Right ventricle myocardium superior (tissue), 1 donor: Measurements from ENCODE around the gene NKAIN2. TPM values are rescaled to one million over a fixed set of nuclear protein-coding genes. Genes with fewer than 3 reads are reported as not detected.
A peak's percentile ranks its signal among the peaks of the same experiment; 100 is the strongest.
"Not testable (repeated sequence)": the region's sequence is repeated elsewhere in the genome, so short reads cannot be mapped to it uniquely, and the experiment has no call there.

Source experiments
- ATAC-seq: fragments of 200-7000 bp; cut with Tn5 transposase; one replicate; pipeline ENCODE4 v1.9.1; 2020; ENCODE audit warnings: mild to moderate bottlenecking; ENCODE audit not compliant: poor library complexity
- DNase-seq: peaks from one replicate; pipeline ENCODE4 v3.0.0-alpha.2; 2020
- intact Hi-C: fragments of 100-400 bp; cut with DNase I; formaldehyde crosslinking; loops from one replicate; pipeline ENCODE4 v1.11.2; 2022
- total RNA-seq: library from RNA; stranded (reverse); fragmentation: NEBNext Ultra II Directional; extraction: Animal tissue kit (Norgen Biotek cat#: 25700); gene quantifications from one replicate; pipeline ENCODE4 v1.2.1, GENCODE V29; 2021
- donor health status: DM: no; HTN: yes; CAD: no; lungs with severe emphysema.

Gene NKAIN2
- total RNA-seq, 1 donor from 2014 or later = 0.22 TPM

DNA sequence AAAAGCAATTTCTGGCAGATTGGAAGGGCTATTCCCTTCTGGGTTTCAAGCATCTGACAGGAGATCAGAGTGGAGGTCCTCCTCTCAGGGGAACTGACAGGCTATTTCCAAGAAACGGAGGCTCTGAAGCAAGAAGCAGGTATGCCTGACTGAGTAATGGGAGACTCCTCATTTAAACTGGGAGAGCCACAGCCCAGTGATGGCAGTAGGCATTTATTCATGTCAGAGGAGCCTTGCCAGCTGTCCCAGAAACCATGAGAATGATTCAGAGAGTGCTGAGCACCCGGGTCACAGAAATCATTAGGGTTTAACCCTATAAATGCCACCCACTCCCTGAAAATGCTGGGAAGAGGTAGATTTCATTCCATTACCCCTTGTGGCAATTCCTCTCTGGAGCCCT is 911.1 kb downstream of the NKAIN2 start:
- ATAC-seq (no peak), DNase-seq (no peak)
- intact Hi-C loops = no loop called here

DNA sequence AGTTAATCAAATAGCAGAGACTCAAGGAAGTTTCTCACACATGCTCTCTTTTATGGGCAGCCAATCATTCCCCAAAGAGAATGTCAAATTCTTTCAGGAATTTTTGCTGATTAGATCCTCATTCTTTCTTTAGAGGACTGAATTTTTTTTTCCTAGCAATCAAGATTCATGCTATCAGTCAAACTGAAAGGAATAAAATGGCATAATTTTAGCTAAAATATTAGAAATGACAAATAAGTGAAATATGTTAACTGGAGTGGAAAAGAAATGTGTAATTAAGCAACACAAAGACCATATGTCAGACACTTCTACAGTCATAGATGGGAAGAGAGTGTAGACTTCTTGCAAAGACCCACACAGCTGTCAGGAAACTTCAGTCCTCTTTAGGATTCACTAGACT is 916.2 kb downstream of the NKAIN2 start:
- ATAC-seq (no peak), DNase-seq (no peak)
- intact Hi-C loops = no loop called here

GRCh38 chr6:124721331-124721730 is 917.7 kb downstream of the NKAIN2 start:
- no peak for ATAC-seq
- no peak for DNase-seq
- intact Hi-C loops = no loop called here

DNA sequence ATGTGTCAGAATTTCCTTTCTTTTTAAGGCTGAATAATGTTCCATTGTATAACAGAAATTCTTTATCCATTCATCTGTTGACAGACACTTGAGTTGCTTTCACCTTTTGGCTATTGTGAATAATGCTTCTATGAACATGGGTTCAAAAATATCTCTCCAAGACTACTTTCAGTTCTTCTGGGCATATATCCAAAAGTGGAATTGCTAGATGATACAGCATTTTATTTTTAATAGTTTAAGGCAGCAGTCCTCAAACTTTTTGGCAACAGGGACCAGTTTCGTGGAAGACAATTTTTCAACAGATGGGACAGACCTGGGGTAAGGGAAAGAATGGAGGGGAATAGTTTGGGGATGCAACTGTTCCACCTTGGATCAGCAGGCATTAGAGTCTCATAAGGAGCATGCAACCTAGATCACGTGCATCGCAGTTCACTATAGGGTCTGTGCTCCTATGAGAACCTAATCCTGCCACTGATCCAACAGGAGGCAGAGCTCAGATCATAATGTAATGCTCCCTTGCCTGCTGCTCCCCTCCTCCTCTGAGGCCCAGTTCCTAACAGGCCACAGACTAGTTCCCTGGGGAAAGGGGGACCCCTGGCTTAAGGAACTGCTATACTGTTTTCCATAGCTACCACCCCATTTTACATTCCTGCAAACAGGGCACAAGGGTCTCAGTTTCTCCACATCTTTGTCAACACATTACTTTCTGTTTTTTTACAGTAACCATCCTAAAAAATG is 918.6 kb downstream of the NKAIN2 start:
- no peak for ATAC-seq
- no peak for DNase-seq

GRCh38 chr6:124723671-124724070 is 920.0 kb downstream of the NKAIN2 start:
- ATAC-seq (no peak), DNase-seq (no peak)
- intact Hi-C loops = no loop called here

More for the DNA sequence above, 918.6 kb downstream of the NKAIN2 start:
- intact Hi-C loops = no loop called here

- DNase-seq, ATAC-seq, intact Hi-C loops: not testable (repeated sequence)
Measured at GRCh38 chr6:124737804-124738203, 934.1 kb downstream of the NKAIN2 start.

- DNase-seq = no peak
- intact Hi-C loops = no loop called here
- ATAC-seq = no peak
Measured at GRCh38 chr6:124738482-124738881, 934.8 kb downstream of the NKAIN2 start.

DNA sequence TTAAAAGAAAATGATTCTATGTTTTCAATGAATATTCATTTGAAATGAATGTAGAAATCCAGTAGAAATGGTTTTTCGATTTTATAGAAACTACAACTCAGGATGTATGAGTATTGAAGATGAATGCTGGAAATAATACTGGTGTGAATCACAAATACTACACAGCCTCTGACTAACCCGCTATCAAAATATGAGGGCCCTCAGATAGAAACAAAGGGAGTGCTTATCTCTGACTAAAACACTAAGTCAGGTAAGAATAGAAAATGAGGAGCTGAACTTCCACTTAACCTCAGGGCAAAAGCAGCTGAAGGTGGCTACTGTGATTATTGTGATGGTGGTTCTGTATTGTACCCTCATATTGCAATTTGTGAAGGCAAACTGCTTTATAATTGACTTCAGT is 937.7 kb downstream of the NKAIN2 start:
- DNase-seq (no peak), ATAC-seq (no peak)
- intact Hi-C loops = no loop called here

- intact Hi-C loops = no loop called here
- DNase-seq (no peak), ATAC-seq (no peak)
Measured at GRCh38 chr6:124742971-124743370, 939.3 kb downstream of the NKAIN2 start.

GRCh38 chr6:124743420-124743819 is 939.8 kb downstream of the NKAIN2 start:
- no peak for ATAC-seq
- no peak for DNase-seq
- intact Hi-C loops = no loop called here

- intact Hi-C loops = no loop called here
- ATAC-seq = peak; percentile 36
- DNase-seq = no peak
Measured at GRCh38 chr6:124747349-124747748, 943.7 kb downstream of the NKAIN2 start.

DNA sequence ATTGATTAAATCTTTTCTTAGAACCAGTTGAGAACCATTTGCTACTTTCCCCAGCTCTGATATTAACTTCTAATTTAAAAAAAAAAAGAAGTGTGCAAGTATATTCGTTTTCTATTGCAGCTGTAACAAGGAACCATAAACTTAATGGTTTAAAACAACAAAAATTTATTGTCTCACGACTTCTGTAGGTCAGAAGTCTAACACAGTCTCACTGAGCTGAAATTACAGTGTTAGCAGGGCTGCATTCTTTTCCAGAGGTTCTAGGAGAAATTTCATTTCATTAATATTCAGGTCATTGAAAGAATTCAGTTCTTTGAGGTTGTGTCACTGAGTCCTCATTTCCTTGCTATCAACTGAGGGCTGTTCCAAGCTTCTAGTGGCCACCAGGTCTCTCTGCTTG is 945.1 kb downstream of the NKAIN2 start:
- ATAC-seq (no peak), DNase-seq (no peak)
- intact Hi-C loops = no loop called here

- no peak for DNase-seq
Measured at GRCh38 chr6:124753001-124753400, 949.3 kb downstream of the NKAIN2 start.

DNA sequence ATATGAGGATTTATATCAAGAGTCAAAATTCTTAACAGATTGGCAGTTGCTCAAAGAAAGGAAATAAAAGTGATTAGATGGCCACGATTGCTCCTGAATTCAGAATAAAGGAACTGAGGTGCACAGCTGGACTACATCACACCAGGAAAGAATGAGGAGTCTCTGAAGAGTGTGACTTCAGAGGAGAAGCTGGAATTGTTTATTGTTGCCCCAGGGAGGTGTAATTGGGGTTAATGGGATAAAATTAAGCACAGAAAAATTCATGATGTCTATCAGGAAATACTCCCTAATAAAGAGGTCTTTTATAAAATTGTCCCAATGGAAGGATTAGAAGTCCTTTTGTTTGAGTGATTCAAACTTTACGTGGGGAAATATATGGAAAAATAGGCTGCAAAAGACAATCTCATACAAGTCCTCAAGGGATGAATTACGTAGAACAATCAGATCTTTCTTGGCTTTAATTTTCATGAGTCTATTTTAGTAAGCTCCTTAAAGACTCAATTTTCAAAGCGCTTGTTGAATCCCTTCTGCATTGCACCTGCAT is 950.0 kb downstream of the NKAIN2 start:
- intact Hi-C loops = no loop called here
- DNase-seq (no peak), ATAC-seq (no peak)

More at GRCh38 chr6:124753001-124753400, 949.3 kb downstream of the NKAIN2 start:
- ATAC-seq = no peak
- intact Hi-C loops = no loop called here

GRCh38 chr6:124755321-124755720 is 951.7 kb downstream of the NKAIN2 start:
- DNase-seq = no peak
- no peak for ATAC-seq
- intact Hi-C loops = no loop called here

DNA sequence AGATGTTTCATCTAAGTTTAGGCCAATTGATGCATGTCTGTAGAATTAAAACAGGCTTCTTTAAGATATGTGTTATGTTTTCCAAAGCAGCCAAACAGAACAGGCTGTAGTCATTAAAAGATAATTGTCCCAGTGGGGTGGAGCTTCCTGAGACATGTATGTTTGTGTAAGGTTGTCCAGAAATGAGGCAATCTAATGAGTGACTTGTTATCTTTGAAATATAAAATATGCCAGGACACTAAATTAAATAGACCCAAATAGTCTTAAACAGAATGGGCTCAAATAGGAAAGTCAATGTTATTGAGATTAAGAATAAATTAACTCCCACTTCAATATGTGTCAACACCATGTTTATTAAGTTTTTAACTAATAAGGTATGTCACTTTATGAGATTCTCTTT is 953.9 kb downstream of the NKAIN2 start:
- DNase-seq (no peak), ATAC-seq (no peak)
- intact Hi-C loops = no loop called here

GRCh38 chr6:124758663-124759062 is 955.0 kb downstream of the NKAIN2 start:
- intact Hi-C loops = no loop called here
- ATAC-seq = no peak
- DNase-seq = no peak

- intact Hi-C loops = no loop called here
- ATAC-seq (peak; percentile 83), DNase-seq (no peak)
Measured at GRCh38 chr6:124765280-124765679, 961.6 kb downstream of the NKAIN2 start.

GRCh38 chr6:124768224-124768623 is 964.6 kb downstream of the NKAIN2 start:
- ATAC-seq = no peak
- DNase-seq = no peak
- intact Hi-C loops = no loop called here

- ATAC-seq = no peak
Measured at GRCh38 chr6:124769811-124770544, 966.3 kb downstream of the NKAIN2 start.

More at GRCh38 chr6:124769811-124770544, 966.3 kb downstream of the NKAIN2 start:
- no peak for DNase-seq
- intact Hi-C loops = no loop called here
